KOPT-K1 (cell line): ENCODE measurements around the gene NFIB.

Experiments
- H3K27ac ChIP-seq: fragments of 200-600 bp; sonication (generic); 2 replicates; pipeline ENCODE4 v1.5.1; 2016; ENCODE audit warnings: antibody characterized with exemption, mild to moderate bottlenecking, low read depth, low read length; ENCODE audit not compliant: poor library complexity, severe bottlenecking
- H3K36me3 ChIP-seq: fragments of 200-600 bp; sonication (generic); 2 replicates; pipeline ENCODE4 v1.5.1; 2017; ENCODE audit warnings: antibody characterized with exemption, mild to moderate bottlenecking, low read length, moderate library complexity; ENCODE audit not compliant: insufficient read depth
- H3K9me3 ChIP-seq: fragments of 200-600 bp; sonication (generic); 2 replicates; pipeline ENCODE4 v1.5.1; 2017; ENCODE audit warnings: antibody characterized with exemption, low read length, mild to moderate bottlenecking; ENCODE audit not compliant: insufficient read depth, poor library complexity, severe bottlenecking

Gene NFIB

DNA sequence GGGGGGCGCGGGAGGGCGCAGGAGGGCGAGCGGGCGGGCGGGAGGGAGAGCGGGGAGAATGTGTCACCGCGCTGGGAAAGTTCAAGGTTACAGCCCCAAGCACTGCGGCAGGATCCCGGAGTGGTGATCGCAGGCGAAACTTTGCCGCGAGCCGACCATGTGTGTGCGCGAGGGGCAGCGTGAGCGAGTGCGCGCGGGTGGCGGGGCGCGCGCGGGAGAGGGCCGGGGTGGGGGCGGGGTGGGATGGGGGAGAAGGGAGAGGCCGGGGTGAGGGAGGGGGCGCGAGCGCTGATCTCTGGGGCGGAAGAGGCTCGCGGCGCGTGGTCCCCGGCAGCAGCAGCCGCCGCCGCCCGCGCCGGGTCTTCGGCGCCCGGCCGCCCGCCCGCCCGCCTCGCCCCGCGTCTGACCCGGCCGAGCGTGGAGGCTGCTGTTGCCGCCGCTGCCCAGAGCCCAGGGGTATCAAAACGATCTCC is at the start of gene NFIB:
TSS of gene NFIB (minus strand) at position 191 of the 473 bp plus-strand sequence. CDS start 630 bp downstream, outside the sequence.
- H3K36me3 ChIP-seq: no peaks in the 10 kb centered on the region
- no peak within 1 kb of the TSS for H3K27ac ChIP-seq
- H3K9me3 ChIP-seq: peaks cover 6% of the 10 kb centered on the region

DNA sequence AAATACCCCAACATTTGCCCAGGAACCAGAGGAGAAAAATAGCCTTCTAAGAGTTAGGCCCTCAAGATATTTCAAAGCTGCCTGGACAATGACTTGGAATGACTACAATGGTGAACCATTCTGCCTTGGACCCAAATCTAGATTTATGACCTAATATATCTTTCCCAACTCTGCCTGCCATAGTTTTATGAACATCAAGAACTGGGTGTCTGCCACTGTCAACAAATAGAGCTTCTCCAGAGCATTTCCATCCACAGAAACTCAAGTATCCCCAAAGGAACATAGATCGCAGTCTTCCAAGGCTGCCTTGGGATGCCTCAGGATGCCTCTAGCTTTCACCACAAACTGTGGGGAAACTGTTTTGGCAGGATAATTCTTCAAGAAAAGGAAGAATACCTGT is 48.2 kb upstream of the NFIB start:
- Histone ChIP-seq H3K36me3 (no peaks in the 10 kb centered on the region), H3K27ac (no peak overlapping the region), H3K9me3 (no peaks in the 10 kb centered on the region)

DNA sequence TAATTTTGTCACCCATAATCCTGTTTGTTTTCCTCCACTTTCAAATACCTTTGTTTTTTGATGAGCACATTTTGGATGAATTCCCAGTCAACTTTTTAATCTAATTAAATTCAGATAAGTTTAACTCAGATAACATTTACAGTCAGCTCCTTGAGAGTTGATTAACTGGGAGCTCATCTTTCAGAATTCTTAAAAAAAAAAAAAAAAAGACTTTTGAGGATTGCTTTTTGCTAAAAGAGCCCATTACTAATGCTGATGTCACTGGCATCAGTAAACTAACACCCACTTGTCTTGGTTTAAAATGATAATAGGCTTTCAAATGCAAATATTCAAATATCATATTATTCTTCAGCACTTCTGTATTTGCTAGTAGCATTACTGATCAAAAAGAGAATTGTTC is 47.1 kb upstream of the NFIB start:
- Histone ChIP-seq H3K9me3 (no peaks in the 10 kb centered on the region), H3K36me3 (no peaks in the 10 kb centered on the region), H3K27ac (no peak overlapping the region)

DNA sequence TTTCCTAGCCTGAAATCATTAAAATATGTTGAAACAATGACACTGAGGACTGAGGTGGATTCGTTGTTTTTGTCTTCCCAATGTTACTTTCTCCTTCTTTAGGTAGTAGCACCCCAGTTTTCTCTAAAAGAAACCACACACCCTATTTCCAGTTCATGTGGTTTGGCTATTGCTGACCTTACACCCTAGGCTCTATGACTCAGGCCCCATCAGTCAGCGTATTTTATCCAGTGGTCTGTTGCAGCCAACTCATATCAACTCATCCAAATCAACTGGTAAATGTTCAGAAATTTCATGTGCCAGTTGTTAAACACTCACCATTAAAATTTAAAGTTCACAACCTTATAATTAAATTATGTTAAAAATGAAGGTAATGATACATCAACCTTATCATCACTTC is 44.6 kb upstream of the NFIB start:
- Histone ChIP-seq H3K9me3 (no peaks in the 10 kb centered on the region), H3K27ac (no peak overlapping the region), H3K36me3 (no peaks in the 10 kb centered on the region)

GRCh38 chr9:14356351-14357265 is 42.7 kb upstream of the NFIB start:
- H3K27ac ChIP-seq: no peak overlapping the region
- no peaks in the 10 kb centered on the region for H3K36me3 ChIP-seq
- no peaks in the 10 kb centered on the region for H3K9me3 ChIP-seq

- Histone ChIP-seq H3K36me3 (no peaks in the 10 kb centered on the region), H3K27ac (no peak overlapping the region), H3K9me3 (peaks cover 3% of the 10 kb centered on the region)
Measured at GRCh38 chr9:14354201-14354600, 40.3 kb upstream of the NFIB start.

DNA sequence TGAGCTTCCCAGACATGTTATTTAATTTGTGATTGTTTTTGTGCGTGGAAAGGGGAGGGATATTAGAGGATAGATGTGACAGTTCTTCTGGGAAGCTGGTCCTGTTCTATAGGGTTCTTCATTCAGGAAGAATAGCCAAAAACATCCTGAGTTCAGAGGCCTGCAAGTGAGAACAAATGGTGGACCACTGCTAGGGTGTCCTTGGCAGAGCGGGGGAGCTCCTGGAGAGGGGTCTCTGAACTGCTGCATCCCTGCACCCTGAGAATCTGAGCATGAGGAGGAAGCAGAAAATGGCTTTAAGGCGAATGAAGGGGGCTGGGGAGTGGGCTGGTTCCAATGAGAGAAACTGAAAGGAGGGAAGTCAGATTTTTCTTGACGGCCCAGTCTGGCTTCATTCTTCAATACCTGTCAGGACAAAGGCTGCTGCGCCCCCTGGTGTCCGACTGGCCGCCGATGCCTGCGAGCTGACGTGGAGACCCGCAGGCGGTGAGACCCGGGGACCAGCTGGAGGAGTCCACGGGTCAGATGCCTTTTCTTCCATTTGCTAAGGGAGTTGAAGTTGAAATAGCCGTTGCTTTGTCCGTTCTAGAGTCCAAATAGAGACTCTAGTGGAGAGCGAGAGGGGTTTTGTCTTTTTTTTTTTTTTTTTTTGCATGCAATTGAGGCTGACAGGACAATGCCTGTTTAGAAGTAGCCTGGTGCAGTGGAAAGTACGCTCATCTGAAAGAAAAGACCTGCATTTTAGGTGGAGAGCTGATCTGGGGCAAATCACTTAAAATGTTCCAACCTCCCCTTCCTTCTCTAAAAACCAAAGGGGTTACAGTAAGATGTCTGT is 39.5 kb upstream of the NFIB start:
- Histone ChIP-seq H3K36me3 (no peaks in the 10 kb centered on the region), H3K9me3 (peaks cover 11% of the 10 kb centered on the region), H3K27ac (no peak overlapping the region)

- H3K9me3 ChIP-seq: peaks cover 12% of the 10 kb centered on the region
- no peak overlapping the region for H3K27ac ChIP-seq
Measured at GRCh38 chr9:14352503-14352902, 38.6 kb upstream of the NFIB start.

DNA sequence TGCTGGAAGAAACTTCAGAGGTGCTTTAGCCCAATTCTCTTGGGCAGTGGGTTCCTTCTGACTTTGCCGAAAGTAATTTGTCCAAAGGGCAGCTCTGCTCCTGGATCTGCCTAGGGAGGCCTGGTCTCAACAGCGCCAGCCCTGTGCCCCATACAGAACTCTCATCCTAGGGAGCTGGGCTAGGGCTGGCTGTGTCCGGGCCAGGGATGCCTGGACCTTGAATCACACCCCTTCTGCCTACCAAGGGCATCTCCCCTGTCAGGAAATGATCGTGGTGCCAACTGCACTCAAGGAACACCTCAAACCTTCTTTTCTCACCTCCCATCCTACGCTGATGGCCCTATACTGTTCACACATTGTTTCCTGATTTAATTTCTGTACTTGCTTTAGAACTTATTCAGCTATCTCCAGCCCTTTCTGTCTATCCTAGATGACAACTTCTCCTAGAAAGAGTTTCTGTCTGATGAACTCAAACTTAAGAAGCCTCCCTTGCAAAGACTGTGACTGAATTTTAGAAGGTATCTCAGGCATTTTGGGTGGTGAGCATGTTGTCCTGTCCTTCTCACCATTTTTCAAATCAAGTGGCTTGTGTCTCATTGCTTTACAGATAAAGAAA is 37.4 kb upstream of the NFIB start:
- no peaks in the 10 kb centered on the region for H3K36me3 ChIP-seq
- peaks cover 12% of the 10 kb centered on the region for H3K9me3 ChIP-seq
- no peak overlapping the region for H3K27ac ChIP-seq

More at GRCh38 chr9:14352503-14352902, 38.6 kb upstream of the NFIB start:
- H3K36me3 ChIP-seq: no peaks in the 10 kb centered on the region

DNA sequence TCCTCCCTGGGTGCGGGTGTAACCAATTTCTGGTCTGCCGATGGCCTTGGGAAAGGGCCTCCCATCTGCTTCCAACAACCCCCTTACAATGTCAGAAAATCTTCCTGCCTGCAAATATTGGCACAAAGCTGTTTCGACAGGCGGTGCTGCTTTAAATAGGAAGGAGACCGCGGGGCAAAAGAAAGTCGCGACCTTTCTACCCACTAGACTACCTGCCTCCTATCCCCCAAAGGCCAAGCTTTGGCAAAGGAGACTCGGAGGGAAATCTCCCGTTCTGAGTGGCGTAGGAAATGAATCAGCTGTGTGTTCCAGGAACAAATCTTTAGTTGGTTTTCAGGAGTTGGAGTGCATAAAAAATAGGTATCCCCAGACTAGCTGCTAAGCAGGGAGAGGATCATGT is 36.8 kb upstream of the NFIB start:
- H3K27ac ChIP-seq: no peak overlapping the region
- H3K9me3 ChIP-seq: peaks cover 12% of the 10 kb centered on the region
- H3K36me3 ChIP-seq: no peaks in the 10 kb centered on the region

- Histone ChIP-seq H3K36me3 (no peaks in the 10 kb centered on the region), H3K9me3 (peaks cover 12% of the 10 kb centered on the region), H3K27ac (no peak overlapping the region)
Measured at GRCh38 chr9:14350349-14350728, 36.4 kb upstream of the NFIB start.

GRCh38 chr9:14349447-14350348 is 35.8 kb upstream of the NFIB start:
- peaks cover 12% of the 10 kb centered on the region for H3K9me3 ChIP-seq
- H3K36me3 ChIP-seq: no peaks in the 10 kb centered on the region
- no peak overlapping the region for H3K27ac ChIP-seq

GRCh38 chr9:14349146-14349446 is 35.2 kb upstream of the NFIB start:
- Histone ChIP-seq H3K9me3 (peaks cover 12% of the 10 kb centered on the region), H3K27ac (no peak overlapping the region), H3K36me3 (no peaks in the 10 kb centered on the region)

DNA sequence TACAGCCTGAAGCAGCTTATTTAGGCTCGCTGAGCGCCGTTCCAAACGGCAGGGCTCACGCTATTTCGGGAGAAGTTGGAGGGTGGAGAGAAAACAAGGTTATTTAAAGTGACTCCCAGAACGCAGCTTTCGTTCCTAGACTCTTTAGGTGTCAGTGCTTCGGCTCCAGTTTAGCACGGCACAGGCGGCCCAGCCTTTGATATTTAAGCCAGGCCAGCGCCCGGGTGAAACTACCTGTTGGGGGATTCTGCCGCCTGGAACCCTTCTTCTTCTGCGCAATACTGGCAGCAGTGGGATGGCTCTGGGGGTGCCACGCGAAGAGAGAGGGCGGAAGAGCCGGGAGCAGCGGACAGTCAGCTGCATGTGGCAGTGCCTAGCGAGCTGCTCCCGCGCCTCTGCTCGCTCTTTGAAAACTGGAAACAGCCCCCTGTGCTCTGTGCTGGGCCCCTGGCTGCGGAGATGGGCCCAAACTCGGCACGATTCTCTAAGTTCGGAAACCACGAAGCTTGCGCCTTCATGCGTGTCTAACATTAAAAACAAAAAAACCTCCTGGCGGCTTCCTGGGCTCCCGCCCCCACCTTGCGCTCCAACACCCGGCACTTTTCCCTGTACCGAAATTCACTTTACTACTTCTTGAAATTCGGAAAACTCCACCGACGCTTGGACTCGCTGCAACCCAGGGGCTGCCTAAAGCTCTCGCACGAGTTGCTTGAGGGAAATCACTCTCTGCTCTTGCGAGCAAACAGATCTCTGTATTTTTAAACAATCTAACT is 34.6 kb upstream of the NFIB start:
- Histone ChIP-seq H3K9me3 (peaks cover 12% of the 10 kb centered on the region), H3K27ac (no peak overlapping the region), H3K36me3 (no peaks in the 10 kb centered on the region)
